SKM-1 treated with dmso at 0.1 percent for 144 hours (cell line): ENCODE data around the gene TEX22.

ENCODE experiments used
- DNase-seq: peaks from one replicate; lab custom pipeline; 2025; ENCODE audit not compliant: unreplicated experiment; lab: John Stamatoyannopoulos, UW

The TEX22 gene

GRCh38 chr14:105455086-105455640 is 56.8 kb downstream of the TEX22 start:
- no peak for DNase-seq

- no peak for DNase-seq
Measured at GRCh38 chr14:105455766-105456660, 57.7 kb downstream of the TEX22 start.

GRCh38 chr14:105456736-105457617 is 58.6 kb downstream of the TEX22 start:
- no peak for DNase-seq

- DNase-seq: no peak
Measured at GRCh38 chr14:105458010-105458409, 59.7 kb downstream of the TEX22 start.

GRCh38 chr14:105458571-105458970 is 60.2 kb downstream of the TEX22 start:
- DNase-seq: no peak

GRCh38 chr14:105460116-105460515 is 61.8 kb downstream of the TEX22 start:
- no peak for DNase-seq

- no peak for DNase-seq
Measured at GRCh38 chr14:105460616-105461015, 62.3 kb downstream of the TEX22 start.

- no peak for DNase-seq
Measured at GRCh38 chr14:105461903-105462302, 63.6 kb downstream of the TEX22 start.
